Peyer's patch (tissue), 4 donors: ENCODE results near the gene TBC1D9B.

Experiments
- POLR2A ChIP-seq, 2 donors: fragments of 450-650 bp; IDR thresholded peaks; one replicate each; pipeline ENCODE4 v1.5.1; 2017; ENCODE audit warnings: antibody characterized with exemption in 2 of 2, mild to moderate bottlenecking in 2 of 2, moderate library complexity in 2 of 2
- TF ChIP-seq, protein P1 (sequence below), 6 experiments: fragments of 450-650 bp in 4 of 6; fragments of 200-600 bp in 2 of 6; sonication (generic) in 1 of 6; IDR thresholded peaks; one replicate each; pipeline ENCODE4 v1.5.1; 2017 to 2019; ENCODE audit warnings: antibody characterized with exemption in 6 of 6, mild to moderate bottlenecking in 3 of 6, moderate library complexity in 1 of 6

DNA sequence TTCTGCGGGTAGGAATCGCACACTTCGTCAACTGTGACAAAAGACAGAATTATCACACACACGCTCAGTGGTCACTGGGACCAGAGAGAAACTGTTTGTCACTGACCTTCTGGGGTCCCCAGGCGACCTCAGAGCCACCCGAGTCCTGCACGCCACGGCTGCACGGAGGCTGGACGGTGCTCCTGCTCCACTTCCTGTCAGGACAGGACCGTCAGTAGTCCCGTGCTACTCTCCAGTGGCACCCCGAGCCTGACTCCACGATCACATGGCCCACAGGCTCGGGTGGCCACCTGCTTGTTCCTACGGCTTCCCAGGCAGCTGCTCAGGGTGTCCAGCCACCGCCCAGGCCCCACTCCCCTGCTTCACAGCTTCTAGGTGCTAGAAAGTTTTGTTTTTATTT, 66.9 kb downstream of the TBC1D9B start:
- TF ChIP-seq, protein P1, sequence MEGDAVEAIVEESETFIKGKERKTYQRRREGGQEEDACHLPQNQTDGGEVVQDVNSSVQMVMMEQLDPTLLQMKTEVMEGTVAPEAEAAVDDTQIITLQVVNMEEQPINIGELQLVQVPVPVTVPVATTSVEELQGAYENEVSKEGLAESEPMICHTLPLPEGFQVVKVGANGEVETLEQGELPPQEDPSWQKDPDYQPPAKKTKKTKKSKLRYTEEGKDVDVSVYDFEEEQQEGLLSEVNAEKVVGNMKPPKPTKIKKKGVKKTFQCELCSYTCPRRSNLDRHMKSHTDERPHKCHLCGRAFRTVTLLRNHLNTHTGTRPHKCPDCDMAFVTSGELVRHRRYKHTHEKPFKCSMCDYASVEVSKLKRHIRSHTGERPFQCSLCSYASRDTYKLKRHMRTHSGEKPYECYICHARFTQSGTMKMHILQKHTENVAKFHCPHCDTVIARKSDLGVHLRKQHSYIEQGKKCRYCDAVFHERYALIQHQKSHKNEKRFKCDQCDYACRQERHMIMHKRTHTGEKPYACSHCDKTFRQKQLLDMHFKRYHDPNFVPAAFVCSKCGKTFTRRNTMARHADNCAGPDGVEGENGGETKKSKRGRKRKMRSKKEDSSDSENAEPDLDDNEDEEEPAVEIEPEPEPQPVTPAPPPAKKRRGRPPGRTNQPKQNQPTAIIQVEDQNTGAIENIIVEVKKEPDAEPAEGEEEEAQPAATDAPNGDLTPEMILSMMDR (IDR thresholded peaks at IDR 0.05): no peak
- TF ChIP-seq POLR2A (IDR thresholded peaks at IDR 0.05): no peak
